ENCODE measurements around the gene ATP6V0E1.

Gene ATP6V0E1

GRCh38 chr5:172946146-172946545 is 37.4 kb upstream of the ATP6V0E1 start:
- H3K9me3 ChIP-seq (ENCODE audit: insufficient read depth, low read length): no peaks in the 10 kb centered on the region
- no peaks in the 10 kb centered on the region for H3K27me3 ChIP-seq (ENCODE audit: low read length)
- H3K4me3 ChIP-seq (ENCODE audit: insufficient read depth, low read length, poor library complexity, severe bottlenecking): no peak overlapping the region
- no peaks in the 10 kb centered on the region for H3K79me2 ChIP-seq (ENCODE audit: insufficient read depth, low read length)
- H4K20me1 ChIP-seq (ENCODE audit: low read depth, low read length): no peaks in the 10 kb centered on the region
- H3K27ac ChIP-seq (ENCODE audit: low read depth, low read length): no peak overlapping the region
- TF ChIP-seq CTCF (IDR thresholded peaks at IDR 0.05; ENCODE audit: insufficient read depth, low read length, poor library complexity, severe bottlenecking) (no peak), EZH2phosphoT487 (conservative IDR thresholded peaks at IDR 0.05; ENCODE audit: low read length) (no peak)
- no peak overlapping the region for H2AFZ ChIP-seq (ENCODE audit: low read depth, low read length, severe bottlenecking)
- H3K36me3 ChIP-seq (ENCODE audit: low read length): no peaks in the 10 kb centered on the region
- no peak overlapping the region for H3K9ac ChIP-seq (ENCODE audit: low read length)
- no peak overlapping the region for H3K4me2 ChIP-seq (ENCODE audit: low read depth, low read length, poor library complexity, severe bottlenecking)
- H3K9me2 ChIP-seq (replicated peaks; ENCODE audit: insufficient read depth, low read length): no peaks in the 10 kb centered on the region
- no peaks in the 10 kb centered on the region for H3F3A ChIP-seq (ENCODE audit: insufficient read depth)

- Histone ChIP-seq H3K79me2 (ENCODE audit: insufficient read depth, low read length) (no peaks in the 10 kb centered on the region), H3K27me3 (ENCODE audit: low read length) (no peaks in the 10 kb centered on the region), H4K20me1 (ENCODE audit: low read depth, low read length) (no peaks in the 10 kb centered on the region), H3K4me3 (ENCODE audit: insufficient read depth, low read length, poor library complexity, severe bottlenecking) (no peak overlapping the region), H3K9me2 (replicated peaks; ENCODE audit: insufficient read depth, low read length) (no peaks in the 10 kb centered on the region), H3K27ac (ENCODE audit: low read depth, low read length) (no peak overlapping the region), H3K36me3 (ENCODE audit: low read length) (no peaks in the 10 kb centered on the region), H3K4me2 (ENCODE audit: low read depth, low read length, poor library complexity, severe bottlenecking) (no peak overlapping the region), H3F3A (ENCODE audit: insufficient read depth) (no peaks in the 10 kb centered on the region), H2AFZ (ENCODE audit: low read depth, low read length, severe bottlenecking) (no peak overlapping the region), H3K9me3 (ENCODE audit: insufficient read depth, low read length) (no peaks in the 10 kb centered on the region), H3K9ac (ENCODE audit: low read length) (no peak overlapping the region)
- TF ChIP-seq CTCF (IDR thresholded peaks at IDR 0.05; ENCODE audit: insufficient read depth, low read length, poor library complexity, severe bottlenecking): no peak
- no peak for TF ChIP-seq EZH2phosphoT487 (conservative IDR thresholded peaks at IDR 0.05; ENCODE audit: low read length)
Observed at GRCh38 chr5:172949426-172949825, 34.1 kb upstream of the ATP6V0E1 start.

- Histone ChIP-seq H3K79me2 (ENCODE audit: insufficient read depth, low read length) (no peaks in the 10 kb centered on the region), H3K27me3 (ENCODE audit: low read length) (no peaks in the 10 kb centered on the region), H3K36me3 (ENCODE audit: low read length) (no peaks in the 10 kb centered on the region), H3K27ac (ENCODE audit: low read depth, low read length) (no peak overlapping the region), H3K4me2 (ENCODE audit: low read depth, low read length, poor library complexity, severe bottlenecking) (no peak overlapping the region), H3K9me2 (replicated peaks; ENCODE audit: insufficient read depth, low read length) (no peaks in the 10 kb centered on the region), H3K9me3 (ENCODE audit: insufficient read depth, low read length) (no peaks in the 10 kb centered on the region), H3K4me3 (ENCODE audit: insufficient read depth, low read length, poor library complexity, severe bottlenecking) (no peak overlapping the region), H3F3A (ENCODE audit: insufficient read depth) (no peaks in the 10 kb centered on the region), H4K20me1 (ENCODE audit: low read depth, low read length) (no peaks in the 10 kb centered on the region), H3K9ac (ENCODE audit: low read length) (no peak overlapping the region), H2AFZ (ENCODE audit: low read depth, low read length, severe bottlenecking) (no peak overlapping the region)
- TF ChIP-seq CTCF (IDR thresholded peaks at IDR 0.05; ENCODE audit: insufficient read depth, low read length, poor library complexity, severe bottlenecking) (no peak), EZH2phosphoT487 (conservative IDR thresholded peaks at IDR 0.05; ENCODE audit: low read length) (no peak)
Observed at GRCh38 chr5:172950176-172950965, 33.2 kb upstream of the ATP6V0E1 start.

Measured in SU-DHL-6 (cell line).